Endothelial cell of umbilical vein (primary cell): Measurements from ENCODE around the gene KRT86. TPM values are rescaled to one million over a fixed set of nuclear protein-coding genes. Genes with fewer than 3 reads are reported as not detected.
"Not testable (repeated sequence)": the region's sequence is repeated elsewhere in the genome, so short reads cannot be mapped to it uniquely, and the experiment has no call there.

ENCODE experiments used
- BruUV-seq: library from RNA; stranded (reverse); fragments of 400-500 nt; replicated peaks from 2 replicates; lab custom pipeline; 2021; lab: Mats Ljungman, UMichigan
- CTCF ChIA-PET: fragments of 300-600, 350-600 bp; sonication (Branson Sonifier 250); formaldehyde crosslinking; loops from one replicate; lab custom pipeline; 2021; ENCODE audit warnings: antibody characterized with exemption, inconsistent platforms; lab: Charles Lee
- POLR2A ChIA-PET: fragments of 300-600, 350-600 bp; sonication (Branson Sonifier 250); formaldehyde crosslinking; loops from one replicate; lab custom pipeline; 2021; ENCODE audit warnings: antibody characterized with exemption, inconsistent platforms; lab: Charles Lee
- DNase-seq: peaks from one replicate; pipeline ENCODE4 v3.0.0-alpha.2; 2011; ENCODE audit warnings: low read depth, low spot score
- FAIRE-seq: peaks from 2 replicates; lab custom pipeline; 2011; peaks lifted over from hg19 to GRCh38; lab: Jason Lieb, UNC
- H2AFZ ChIP-seq: 2 replicates; pipeline ENCODE4 v1.6.0; 2012; ENCODE audit warnings: low read depth, low read length, control low read depth, inconsistent platforms
- H3K27ac ChIP-seq: 2 replicates; pipeline ENCODE4 v1.5.1; 2011; ENCODE audit warnings: low read depth, mild to moderate bottlenecking, control low read depth, low read length, moderate library complexity; ENCODE audit not compliant: insufficient read depth
- H3K27me3 ChIP-seq, 2 experiments: 2 replicates each; pipeline versions ENCODE4 v1.6.0 to v1.6.1; 2011; ENCODE audit warnings: low read length in 2 of 2, mixed read lengths in 1 of 2; ENCODE audit not compliant: control insufficient read depth in 2 of 2, insufficient read depth in 2 of 2
- H3K36me3 ChIP-seq, 2 experiments: 2 replicates in 1 of 2; 3 replicates in 1 of 2; pipeline ENCODE4 v1.5.1; 2011; ENCODE audit warnings: low read length in 2 of 2, mild to moderate bottlenecking in 1 of 2, moderate library complexity in 1 of 2; ENCODE audit not compliant: control insufficient read depth in 2 of 2, insufficient read depth in 2 of 2; ENCODE audit errors: extremely low read depth in 1 of 2
- H3K4me1 ChIP-seq: 3 replicates; pipeline ENCODE4 v1.5.1; 2011; ENCODE audit warnings: mild to moderate bottlenecking, low read length; ENCODE audit not compliant: control insufficient read depth, insufficient read depth; ENCODE audit errors: extremely low read depth
- H3K4me2 ChIP-seq: 2 replicates; pipeline ENCODE4 v1.6.1; 2011; ENCODE audit warnings: low read length, control low read depth, mixed read lengths; ENCODE audit not compliant: insufficient read depth
- H3K4me3 ChIP-seq, 3 experiments: fragments of 200-600 bp in 1 of 3; sonication (generic), shearing (Covaris generic) in 1 of 3; replicated peaks in 1 of 3; 2 replicates each; pipeline ENCODE4 v1.5.1; 2011 to 2016; ENCODE audit warnings: control low read depth in 3 of 3, low read length in 3 of 3, mild to moderate bottlenecking in 2 of 3, inconsistent platforms in 1 of 3, low read depth in 1 of 3, moderate library complexity in 1 of 3; ENCODE audit not compliant: insufficient read depth in 1 of 3
- H3K79me2 ChIP-seq: 2 replicates; pipeline ENCODE4 v1.6.0; 2012; ENCODE audit warnings: low read length, inconsistent platforms; ENCODE audit not compliant: control insufficient read depth, insufficient read depth
- H3K9ac ChIP-seq: replicated peaks from 2 replicates; pipeline ENCODE3; 2011; ENCODE audit warnings: low read length, control low read depth; ENCODE audit not compliant: insufficient read depth; ENCODE audit errors: extremely low read depth
- H3K9me1 ChIP-seq: replicated peaks from 3 replicates; pipeline ENCODE4 v1.6.0; 2011; ENCODE audit warnings: mild to moderate bottlenecking, low read length; ENCODE audit not compliant: control insufficient read depth, insufficient read depth; ENCODE audit errors: extremely low read depth
- H3K9me3 ChIP-seq: replicated peaks from 2 replicates; pipeline ENCODE4 v1.5.1; 2012; ENCODE audit warnings: low read length, inconsistent platforms; ENCODE audit not compliant: control insufficient read depth, insufficient read depth
- H4K20me1 ChIP-seq: replicated peaks from 2 replicates; pipeline ENCODE3; 2011; ENCODE audit warnings: mild to moderate bottlenecking, low read length; ENCODE audit not compliant: control insufficient read depth, insufficient read depth; ENCODE audit errors: extremely low read depth
- GATA2 ChIP-seq: IDR thresholded peaks from 2 replicates; pipeline ENCODE4 v1.7.0; 2011; ENCODE audit warnings: low read depth, mild to moderate bottlenecking, moderate library complexity, mixed read lengths, low read length; ENCODE audit not compliant: insufficient read length, insufficient read depth
- JUN ChIP-seq: IDR thresholded peaks from 2 replicates; pipeline ENCODE4 v1.6.1; 2011; ENCODE audit warnings: borderline replicate concordance, low read depth; ENCODE audit not compliant: insufficient read length, insufficient read depth
- POLR2AphosphoS5 ChIP-seq: IDR thresholded peaks from 2 replicates; pipeline ENCODE4 v1.6.1; 2012; ENCODE audit warnings: low read depth, mild to moderate bottlenecking, control low read depth, low read length, moderate library complexity; ENCODE audit not compliant: insufficient read depth
- dilution Hi-C: fragments of 300-500 bp; cut with MboI; formaldehyde crosslinking; loops from one replicate; pipeline ENCODE4 v1.15.0; 2019; ENCODE audit warnings: low sequenced_read_pairs; ENCODE audit not compliant: extremely low pct_ligation_motif_present
- intact Hi-C: fragments of 100-400 bp; cut with micrococcal nuclease; formaldehyde crosslinking; loops from one replicate; pipeline ENCODE4 v1.10.0; 2022
- polyA plus RNA-seq, 4 experiments: library from polyadenylated mRNA; depleted of rRNA in 3 of 4; stranded (reverse) in 3 of 4; unstranded in 1 of 4; fragments of >200 nt; gene quantifications; 2 replicates each; pipeline versions ENCODE4 v1.2.1 to v1.2.3, GENCODE V29; 2011 to 2012; ENCODE audit warnings: missing spikeins in 1 of 4
- total RNA-seq: library from RNA; stranded (reverse); gene quantifications from 2 replicates; pipeline ENCODE4 v1.2.3, GENCODE V29; 2021

Gene KRT86
- total and polyA plus RNA-seq, 2 donors (not counting 3 experiments of a cell fraction or from before 2014, with no cell fraction given) = not detected

DNA sequence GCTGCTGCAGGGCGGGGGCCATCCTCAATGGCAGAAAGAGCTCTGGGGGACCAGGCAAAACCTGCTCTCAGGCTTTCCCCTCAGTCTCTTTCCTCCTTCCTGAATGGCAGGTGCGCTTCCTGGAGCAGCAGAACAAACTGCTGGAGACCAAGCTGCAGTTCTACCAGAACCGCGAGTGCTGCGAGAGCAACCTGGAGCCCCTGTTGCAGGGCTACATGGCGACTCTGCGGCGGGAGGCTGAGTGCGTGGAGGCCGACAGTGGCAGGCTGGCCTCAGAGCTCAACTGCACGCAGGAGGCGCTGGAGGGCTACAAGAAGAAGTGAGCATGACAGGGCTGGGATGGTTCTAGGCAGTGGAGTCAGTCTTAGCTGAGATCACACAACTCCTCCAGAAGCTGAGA is 69.7 kb downstream of the KRT86 start:
- no peak overlapping the region for H2AFZ ChIP-seq
- no peak for TF ChIP-seq GATA2
- no peak for TF ChIP-seq POLR2AphosphoS5
- TF ChIP-seq JUN = no peak
- no peak overlapping the region for H3K4me3 ChIP-seq
- no peak overlapping the region for H3K4me2 ChIP-seq
- no peak for FAIRE-seq
- no TSS peak for BruUV-seq
- CTCF ChIA-PET = interaction anchor here (0.8 to 1.2 kb wide), 2 partner anchors 9 to 19 kb away, joined by 3 read pairs; no protein-coding TSS in a partner anchor
- intact Hi-C loops = no loop called here
- no peaks in the 10 kb centered on the region for H3K36me3 ChIP-seq
- H3K79me2 ChIP-seq = no peaks in the 10 kb centered on the region
- POLR2A ChIA-PET = no interaction called here
- no peaks in the 10 kb centered on the region for H3K9me3 ChIP-seq
- H3K9ac ChIP-seq = no peak overlapping the region
- dilution Hi-C loops = no loop called here
- H4K20me1 ChIP-seq = no peaks in the 10 kb centered on the region
- H3K9me1 ChIP-seq = no peaks in the 10 kb centered on the region
- H3K4me1 ChIP-seq = no peaks in the 10 kb centered on the region
- H3K27me3 ChIP-seq = peaks cover 7 to 10% of the 10 kb centered on the region in 2 experiments
- DNase-seq = no peak
- no peak overlapping the region for H3K27ac ChIP-seq

DNA sequence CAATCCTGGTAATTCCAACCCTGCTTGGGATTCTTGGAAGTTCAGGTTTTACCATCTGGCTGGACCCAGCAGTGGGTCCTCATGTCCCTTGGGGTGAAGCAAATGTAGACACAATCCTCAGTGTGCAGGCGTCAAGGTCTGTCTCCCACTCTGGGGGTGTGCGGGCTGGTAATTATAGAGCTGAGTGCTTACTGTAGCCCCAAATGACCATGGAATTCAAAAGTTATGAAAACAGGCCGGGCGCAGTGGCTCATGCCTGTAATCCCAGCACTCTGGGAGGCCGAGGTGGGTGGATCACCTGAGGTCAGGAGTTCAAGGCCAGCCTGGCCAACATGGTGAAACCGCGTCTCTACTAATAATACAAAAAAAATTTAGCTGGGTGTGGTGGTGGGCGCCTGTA is 70.6 kb downstream of the KRT86 start:
- CTCF ChIA-PET = interaction anchor here (1.0 to 1.2 kb wide), 2 partner anchors 10 to 17 kb away, joined by 3 to 4 read pairs; no protein-coding TSS in a partner anchor
- H3K79me2 ChIP-seq, H3K4me3 ChIP-seq, FAIRE-seq, H3K27ac ChIP-seq, H3K4me1 ChIP-seq, intact Hi-C loops, H2AFZ ChIP-seq, DNase-seq, BruUV-seq, H3K9ac ChIP-seq, H3K9me3 ChIP-seq, H3K4me2 ChIP-seq, dilution Hi-C loops, H3K9me1 ChIP-seq, H3K36me3 ChIP-seq, POLR2A ChIA-PET, H4K20me1 ChIP-seq: not testable (repeated sequence)
- peaks cover 7 to 13% of the 10 kb centered on the region in 2 experiments for H3K27me3 ChIP-seq
